GM18505 (cell line): ENCODE data around the gene IDI2.
"Not testable (repeated sequence)": the region's sequence is repeated elsewhere in the genome, so short reads cannot be mapped to it uniquely, and the experiment has no call there.

Experiments
- ATAC-seq: cut with Tn5 transposase; IDR thresholded peaks from one replicate; pipeline ENCODE4 v1.9.1; 2021; ENCODE audit not compliant: unreplicated experiment
- POLR2A ChIP-seq: IDR thresholded peaks from 4 replicates; pipeline ENCODE4 v1.6.1; 2011; ENCODE audit warnings: borderline replicate concordance; ENCODE audit not compliant: insufficient read depth, insufficient read length; ENCODE audit errors: extremely low read depth

Gene IDI2

GRCh38 chr10:1037098-1037497, 11.4 kb upstream of the IDI2 start:
- TF ChIP-seq POLR2A = no peak
- no peak for ATAC-seq

GRCh38 chr10:1036341-1036791, 10.7 kb upstream of the IDI2 start:
- TF ChIP-seq POLR2A = no peak
- ATAC-seq = peak; percentile 82

- no peak for TF ChIP-seq POLR2A
- ATAC-seq = no peak
These were observed 9.5 kb upstream of the IDI2 start for GRCh38 chr10:1035201-1035600.

GRCh38 chr10:1034758-1035157, 9.1 kb upstream of the IDI2 start:
- TF ChIP-seq POLR2A = no peak
- ATAC-seq = no peak

- no peak for TF ChIP-seq POLR2A
- no peak for ATAC-seq
These were observed 7.9 kb upstream of the IDI2 start for GRCh38 chr10:1033601-1034000.

- no peak for TF ChIP-seq POLR2A
- no peak for ATAC-seq
These were observed 4.2 kb upstream of the IDI2 start for GRCh38 chr10:1029838-1030237.

- no peak for TF ChIP-seq POLR2A
- ATAC-seq = no peak
These were observed 919 bp upstream of the IDI2 start for GRCh38 chr10:1026578-1026977.

GRCh38 chr10:1024103-1024502, 1.6 kb downstream of the IDI2 start:
- no peak for ATAC-seq
- no peak for TF ChIP-seq POLR2A

GRCh38 chr10:1022413-1022812, 3.2 kb downstream of the IDI2 start:
- TF ChIP-seq POLR2A = no peak
- no peak for ATAC-seq

- TF ChIP-seq POLR2A = no peak
- no peak for ATAC-seq
These were observed 4.7 kb downstream of the IDI2 start for GRCh38 chr10:1020958-1021357.

- no peak for TF ChIP-seq POLR2A
- no peak for ATAC-seq
These were observed 5.2 kb downstream of the IDI2 start for GRCh38 chr10:1020460-1020859.

- no peak for TF ChIP-seq POLR2A
- no peak for ATAC-seq
These were observed 6.3 kb downstream of the IDI2 start for GRCh38 chr10:1019362-1019761.

- no peak for TF ChIP-seq POLR2A
- ATAC-seq = no peak
These were observed 10.0 kb downstream of the IDI2 start for GRCh38 chr10:1015688-1016087.

- ATAC-seq = no peak
- TF ChIP-seq POLR2A = no peak
These were observed 14.0 kb downstream of the IDI2 start for GRCh38 chr10:1011696-1012095.

- no peak for TF ChIP-seq POLR2A
- no peak for ATAC-seq
These were observed 15.0 kb downstream of the IDI2 start for GRCh38 chr10:1010703-1011102.

- ATAC-seq = not testable (repeated sequence)
These were observed 15.7 kb downstream of the IDI2 start for GRCh38 chr10:1009947-1010346.
